H9 (cell line): ENCODE data around the gene IL31. TPM values are rescaled to one million over a fixed set of nuclear protein-coding genes. Genes with fewer than 3 reads are reported as not detected.

Experiments
- DNase-seq: peaks from one replicate; pipeline ENCODE4 v3.0.0-alpha.2; 2017
- H2AFZ ChIP-seq: one replicate; pipeline ENCODE4 v1.6.1; 2013; ENCODE audit warnings: mild to moderate bottlenecking, low read length, control low read depth, moderate library complexity
- H2AK5ac ChIP-seq: 2 replicates; pipeline ENCODE4 v1.6.1; 2013; ENCODE audit warnings: low read length, control low read depth, mixed read lengths; ENCODE audit not compliant: insufficient read length
- H2BK120ac ChIP-seq: one replicate; pipeline ENCODE4 v1.6.1; 2013; ENCODE audit warnings: low read depth, mild to moderate bottlenecking, low read length, control low read depth, inconsistent platforms; ENCODE audit not compliant: poor library complexity, severe bottlenecking
- H2BK12ac ChIP-seq: 2 replicates; pipeline ENCODE4 v1.6.1; 2013; ENCODE audit warnings: low read length, control low read depth, mixed read lengths, low read depth; ENCODE audit not compliant: insufficient read length
- H2BK15ac ChIP-seq: 2 replicates; pipeline ENCODE4 v1.6.1; 2013; ENCODE audit warnings: low read depth, low read length, control low read depth
- H2BK20ac ChIP-seq: one replicate; pipeline ENCODE4 v1.6.1; 2013; ENCODE audit warnings: low read depth, mild to moderate bottlenecking, low read length, control low read depth, inconsistent platforms; ENCODE audit not compliant: poor library complexity, severe bottlenecking
- H2BK5ac ChIP-seq: 2 replicates; pipeline ENCODE4 v1.6.1; 2013; ENCODE audit warnings: low read length, control low read depth, mixed read lengths; ENCODE audit not compliant: insufficient read length
- H3K14ac ChIP-seq: 2 replicates; pipeline ENCODE4 v1.6.1; 2013; ENCODE audit warnings: low read length, control low read depth; ENCODE audit not compliant: insufficient read depth
- H3K18ac ChIP-seq: 2 replicates; pipeline ENCODE4 v1.6.1; 2013; ENCODE audit warnings: low read depth, mild to moderate bottlenecking, mixed read lengths, low read length, control low read depth; ENCODE audit not compliant: insufficient read length
- H3K23ac ChIP-seq: 2 replicates; pipeline ENCODE4 v1.6.1; 2013; ENCODE audit warnings: low read length, control low read depth, mixed read lengths, low read depth; ENCODE audit not compliant: insufficient read length
- H3K23me2 ChIP-seq: 2 replicates; pipeline ENCODE4 v1.6.1; 2013; ENCODE audit warnings: low read depth, mild to moderate bottlenecking, mixed read lengths, low read length, control low read depth; ENCODE audit not compliant: insufficient read length, poor library complexity, severe bottlenecking
- H3K27ac ChIP-seq: 2 replicates; pipeline ENCODE4 v1.5.1; 2013; ENCODE audit warnings: low read length, control low read depth, mixed read lengths, low read depth; ENCODE audit not compliant: insufficient read length
- H3K27me3 ChIP-seq: 2 replicates; pipeline ENCODE4 v1.6.1; 2013; ENCODE audit warnings: low read length, control low read depth, inconsistent platforms; ENCODE audit not compliant: insufficient read depth
- H3K4ac ChIP-seq: 2 replicates; pipeline ENCODE4 v1.6.1; 2013; ENCODE audit warnings: low read depth, mild to moderate bottlenecking, control low read depth, inconsistent platforms, low read length, moderate library complexity
- H3K4me1 ChIP-seq: 2 replicates; pipeline ENCODE4 v1.6.1; 2013; ENCODE audit warnings: low read length, control low read depth, inconsistent platforms; ENCODE audit not compliant: insufficient read depth
- H3K4me2 ChIP-seq: 2 replicates; pipeline ENCODE4 v1.6.1; 2013; ENCODE audit warnings: low read length, control low read depth, mixed read lengths; ENCODE audit not compliant: insufficient read length, insufficient read depth
- H3K56ac ChIP-seq: 2 replicates; pipeline ENCODE4 v1.6.1; 2013; ENCODE audit warnings: low read depth, mild to moderate bottlenecking, mixed read lengths, low read length, control low read depth; ENCODE audit not compliant: insufficient read length
- H3K79me1 ChIP-seq: 2 replicates; pipeline ENCODE4 v1.6.1; 2013; ENCODE audit warnings: low read depth, mild to moderate bottlenecking, moderate library complexity, low read length, control low read depth, inconsistent platforms; ENCODE audit not compliant: insufficient read depth, poor library complexity, severe bottlenecking
- H3K79me2 ChIP-seq: 2 replicates; pipeline ENCODE4 v1.6.1; 2013; ENCODE audit warnings: low read length, control low read depth, inconsistent platforms; ENCODE audit not compliant: insufficient read depth
- H3K9ac ChIP-seq: 2 replicates; pipeline ENCODE4 v1.6.1; 2013; ENCODE audit warnings: low read length, control low read depth, mixed read lengths; ENCODE audit not compliant: insufficient read length; ENCODE audit errors: extremely low read depth
- H3K9me3 ChIP-seq: one replicate; pipeline ENCODE4 v1.6.1; 2013; ENCODE audit warnings: low read depth, low read length, inconsistent platforms; ENCODE audit not compliant: control insufficient read depth
- H3T11ph ChIP-seq: one replicate; pipeline ENCODE4 v1.6.1; 2013; ENCODE audit warnings: mild to moderate bottlenecking, low read length, control low read depth, inconsistent platforms
- H4K20me1 ChIP-seq: one replicate; pipeline ENCODE4 v1.6.1; 2013; ENCODE audit not compliant: control insufficient read depth, insufficient read length, insufficient read depth
- H4K5ac ChIP-seq: 2 replicates; pipeline ENCODE4 v1.6.1; 2013; ENCODE audit warnings: low read depth, mild to moderate bottlenecking, mixed read lengths, low read length, control low read depth; ENCODE audit not compliant: insufficient read length
- H4K8ac ChIP-seq: replicated peaks from 2 replicates; pipeline ENCODE4 v1.6.1; 2013; ENCODE audit warnings: low read length, control low read depth, mixed read lengths, low read depth; ENCODE audit not compliant: insufficient read length
- H4K91ac ChIP-seq: 2 replicates; pipeline ENCODE4 v1.6.1; 2013; ENCODE audit warnings: low read depth, mild to moderate bottlenecking, moderate library complexity, mixed read lengths, low read length, control low read depth; ENCODE audit not compliant: insufficient read length
- H3K27ac Mint-ChIP-seq, 3 experiments: 2 replicates in 2 of 3; 3 replicates in 1 of 3; pipeline ENCODE4 v1.8.0; 2020 to 2021; ENCODE audit warnings: mixed read lengths in 3 of 3, mild to moderate bottlenecking in 1 of 3, moderate library complexity in 1 of 3
- H3K27me3 Mint-ChIP-seq: 2 replicates; pipeline ENCODE4 v1.8.0; 2021; ENCODE audit warnings: low read depth, mild to moderate bottlenecking, moderate library complexity, mixed read lengths
- H3K36me3 Mint-ChIP-seq, 3 experiments: 2 replicates in 2 of 3; 3 replicates in 1 of 3; pipeline ENCODE4 v1.8.0; 2020 to 2021; ENCODE audit warnings: low read depth in 3 of 3, mixed read lengths in 3 of 3; ENCODE audit not compliant: insufficient read depth in 1 of 3
- H3K4me1 Mint-ChIP-seq, 2 experiments: 2 replicates each; pipeline ENCODE4 v1.8.0; 2020; ENCODE audit warnings: mixed read lengths in 2 of 2
- H3K4me3 Mint-ChIP-seq, 2 experiments: 2 replicates in 1 of 2; 3 replicates in 1 of 2; pipeline ENCODE4 v1.8.0; 2020 to 2021; ENCODE audit warnings: mild to moderate bottlenecking in 2 of 2, mixed read lengths in 2 of 2, moderate library complexity in 1 of 2
- H3K9me3 Mint-ChIP-seq, 2 experiments: 2 replicates in 1 of 2; 3 replicates in 1 of 2; pipeline ENCODE4 v1.8.0; 2020; ENCODE audit warnings: mild to moderate bottlenecking in 2 of 2, mixed read lengths in 2 of 2, moderate library complexity in 1 of 2
- WGBS: extraction: QIAGEN DNeasy Blood & Tissue Kit; methylation state at CpG from one replicate; pipeline ENCODE4 v1.1.7; 2013; ENCODE audit warnings: missing lambda C conversion rate, low lambda C conversion rate, mixed read lengths; ENCODE audit not compliant: insufficient read length; ENCODE audit errors: extremely low coverage; 5-methylcytosine and 5-hydroxymethylcytosine counted together
- long read RNA-seq: library from polyadenylated mRNA; unstranded; transcript quantifications from one replicate; pipeline ENCODE4 v2.0.0, GENCODE V29; 2020
- total RNA-seq: library from RNA; stranded (reverse); gene quantifications from 2 replicates; pipeline ENCODE4 v1.2.1, GENCODE V29; 2021
- TF ChIP-seq, protein P1 (sequence below): fragments of 200-600 bp; sonication (generic); conservative IDR thresholded peaks from 3 replicates; pipeline ENCODE4 v1.8.0; 2021; ENCODE audit warnings: antibody characterized with exemption, mild to moderate bottlenecking

Gene IL31
- not detected in 2 replicates for total RNA-seq
- long read RNA-seq, result 0 reads

- H3K9ac ChIP-seq, result no peak within 1 kb of the TSS
- H3K27me3 ChIP-seq, result no peaks in the 10 kb centered on the region
- H3K4me2 ChIP-seq, result no peak within 1 kb of the TSS
- no peak within 1 kb of the TSS for H3K14ac ChIP-seq
- H3K4me1 ChIP-seq, result no peaks in the 10 kb centered on the region
- H2BK15ac ChIP-seq, result no peak within 1 kb of the TSS
- H3K27ac ChIP-seq, result no peak within 1 kb of the TSS
- no peaks in the 10 kb centered on the region for H4K20me1 ChIP-seq
- H2BK12ac ChIP-seq, result no peak within 1 kb of the TSS
- H3K9me3 ChIP-seq, result no peaks in the 10 kb centered on the region
- no peaks in the 10 kb centered on the region; a peak in 1 of 7 replicates for H3K36me3 Mint-ChIP-seq
- no peak within 1 kb of the TSS for H4K5ac ChIP-seq
- H2BK5ac ChIP-seq, result no peak within 1 kb of the TSS
- no peak within 1 kb of the TSS for H2AK5ac ChIP-seq
- no peaks in the 10 kb centered on the region for H3K23me2 ChIP-seq
- no peaks in the 10 kb centered on the region for H3K79me2 ChIP-seq
- H3K4ac ChIP-seq, result no peak within 1 kb of the TSS
- TF ChIP-seq, protein P1, sequence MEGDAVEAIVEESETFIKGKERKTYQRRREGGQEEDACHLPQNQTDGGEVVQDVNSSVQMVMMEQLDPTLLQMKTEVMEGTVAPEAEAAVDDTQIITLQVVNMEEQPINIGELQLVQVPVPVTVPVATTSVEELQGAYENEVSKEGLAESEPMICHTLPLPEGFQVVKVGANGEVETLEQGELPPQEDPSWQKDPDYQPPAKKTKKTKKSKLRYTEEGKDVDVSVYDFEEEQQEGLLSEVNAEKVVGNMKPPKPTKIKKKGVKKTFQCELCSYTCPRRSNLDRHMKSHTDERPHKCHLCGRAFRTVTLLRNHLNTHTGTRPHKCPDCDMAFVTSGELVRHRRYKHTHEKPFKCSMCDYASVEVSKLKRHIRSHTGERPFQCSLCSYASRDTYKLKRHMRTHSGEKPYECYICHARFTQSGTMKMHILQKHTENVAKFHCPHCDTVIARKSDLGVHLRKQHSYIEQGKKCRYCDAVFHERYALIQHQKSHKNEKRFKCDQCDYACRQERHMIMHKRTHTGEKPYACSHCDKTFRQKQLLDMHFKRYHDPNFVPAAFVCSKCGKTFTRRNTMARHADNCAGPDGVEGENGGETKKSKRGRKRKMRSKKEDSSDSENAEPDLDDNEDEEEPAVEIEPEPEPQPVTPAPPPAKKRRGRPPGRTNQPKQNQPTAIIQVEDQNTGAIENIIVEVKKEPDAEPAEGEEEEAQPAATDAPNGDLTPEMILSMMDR, result no peak
- DNase-seq, result no peak
- no peak within 1 kb of the TSS for H3K4me3 Mint-ChIP-seq
- H2BK20ac ChIP-seq, result no peak within 1 kb of the TSS
- no peaks in the 10 kb centered on the region for H3K4me1 Mint-ChIP-seq
- H3T11ph ChIP-seq, result no peak within 1 kb of the TSS
- no peak within 1 kb of the TSS for H3K23ac ChIP-seq
- no peak within 1 kb of the TSS for H4K91ac ChIP-seq
- H3K27me3 Mint-ChIP-seq, result peaks cover 5% of the 10 kb centered on the region; the same call in 1 of the 2 replicates
- H3K27ac Mint-ChIP-seq, result peak within 1 kb of the TSS in 1 of 3 experiments; percentile 86; a peak in 3 of 7 replicates
- no peak within 1 kb of the TSS for H3K18ac ChIP-seq
- no peaks in the 10 kb centered on the region for H3K9me3 Mint-ChIP-seq
- H3K79me1 ChIP-seq, result no peaks in the 10 kb centered on the region
- H4K8ac ChIP-seq, result no peak within 1 kb of the TSS
- no CpG with 5 or more reads among the region's 17 CpGs for WGBS
- no peak within 1 kb of the TSS for H2BK120ac ChIP-seq
- H2AFZ ChIP-seq, result no peak within 1 kb of the TSS
- no peak within 1 kb of the TSS for H3K56ac ChIP-seq
These were observed at the start of gene IL31 for GRCh38 chr12:122174155-122174845. IL31 (minus strand) TSS chr12:122174221; CDS start chr12:122174172, 49 bp downstream.
